SK-MEL-5 (cell line): ENCODE results near the gene CHRNA7. TPM values are rescaled to one million over a fixed set of nuclear protein-coding genes. Genes with fewer than 3 reads are reported as not detected.
"Not testable (repeated sequence)": the region's sequence is repeated elsewhere in the genome, so short reads cannot be mapped to it uniquely, and the experiment has no call there.

Source experiments
- DNase-seq: peaks from one replicate; pipeline ENCODE4 v3.0.0-alpha.2; 2016; ENCODE audit warnings: low read depth, low spot score
- in situ Hi-C: cut with HindIII; loops from 2 replicates; pipeline ENCODE4 v1.10.0; 2016; ENCODE audit warnings: low sequenced_read_pairs, high pct_unique_total_duplicates, low pct_unique_long_range_greater_than_20kb
- total RNA-seq: library from RNA; depleted of rRNA; stranded (reverse); fragments of >200 nt; shearing (Covaris generic); gene quantifications from 2 replicates; pipeline ENCODE4 v1.2.3, GENCODE V29; 2014

CHRNA7 gene
- total RNA-seq, 1 experiment from 2014 or later = 10.0 TPM

DNA sequence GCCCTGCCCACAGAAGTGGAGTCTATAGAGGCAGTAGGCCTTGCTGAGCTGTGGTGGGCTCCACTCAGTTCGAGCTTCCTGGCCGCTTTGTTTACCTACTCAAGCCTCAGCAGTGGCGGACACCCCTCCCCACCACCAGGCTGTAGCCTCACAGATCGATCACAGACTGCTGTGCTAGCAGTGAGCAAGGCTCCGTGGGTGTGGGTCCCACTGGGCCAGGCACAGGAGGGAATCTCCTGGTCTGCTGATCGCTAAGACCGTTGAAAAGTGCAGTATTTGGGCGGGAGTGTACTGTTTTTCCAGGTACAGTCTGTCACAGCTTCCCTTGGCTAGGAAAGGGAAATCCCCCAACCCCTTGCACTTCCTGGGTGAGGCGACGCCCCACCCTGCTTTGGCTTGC, 115.2 kb downstream of the CHRNA7 start:
- in situ Hi-C loops = not testable (repeated sequence)

GRCh38 chr15:32148833-32149555, 118.7 kb downstream of the CHRNA7 start:
- in situ Hi-C loops = no loop called here
- DNase-seq = no peak

More for the DNA sequence above, 115.2 kb downstream of the CHRNA7 start:
- DNase-seq = not testable (repeated sequence)

DNA sequence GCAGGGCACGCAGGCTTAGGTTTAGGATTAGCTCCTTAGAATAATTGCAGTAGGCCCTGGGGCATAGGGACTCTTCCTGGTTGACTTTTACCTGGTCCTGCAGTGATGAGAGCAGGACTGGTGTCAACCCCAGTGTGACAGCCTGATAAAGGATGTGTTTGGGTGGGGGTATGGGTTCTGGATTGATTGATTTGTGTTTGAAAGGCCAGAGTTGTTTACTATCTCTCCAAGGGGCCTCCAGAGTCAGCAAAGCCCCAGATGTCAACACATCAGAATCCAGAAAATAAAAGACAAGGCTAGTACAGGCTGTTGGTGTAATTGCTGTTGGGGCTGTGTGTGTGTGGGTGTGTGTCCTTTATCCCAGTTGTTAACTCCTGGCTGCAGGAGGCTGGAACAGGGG, 122.3 kb downstream of the CHRNA7 start:
- in situ Hi-C loops = no loop called here
- DNase-seq = no peak

- in situ Hi-C loops, DNase-seq: not testable (repeated sequence)
Measured at GRCh38 chr15:32153868-32154623, 123.7 kb downstream of the CHRNA7 start.

DNA sequence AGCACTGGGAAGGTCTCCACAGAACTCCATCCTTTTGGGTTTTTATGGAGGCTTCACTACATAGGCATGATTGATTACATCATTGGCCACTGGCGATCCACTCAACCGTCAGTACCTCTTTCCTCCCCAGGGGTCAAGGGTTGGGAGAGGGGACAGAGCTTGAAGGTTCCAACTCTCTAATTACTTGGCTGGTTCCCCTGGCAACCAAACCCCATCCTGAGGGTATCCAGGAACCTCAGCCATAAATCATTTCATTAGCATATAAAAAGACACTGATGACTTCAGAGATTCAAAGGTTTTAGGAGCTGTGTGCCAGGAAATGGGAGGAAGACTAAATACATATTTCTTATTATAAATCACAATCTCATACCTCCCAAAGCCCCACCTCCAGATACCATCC, 131.8 kb downstream of the CHRNA7 start:
- DNase-seq, in situ Hi-C loops: not testable (repeated sequence)

DNA sequence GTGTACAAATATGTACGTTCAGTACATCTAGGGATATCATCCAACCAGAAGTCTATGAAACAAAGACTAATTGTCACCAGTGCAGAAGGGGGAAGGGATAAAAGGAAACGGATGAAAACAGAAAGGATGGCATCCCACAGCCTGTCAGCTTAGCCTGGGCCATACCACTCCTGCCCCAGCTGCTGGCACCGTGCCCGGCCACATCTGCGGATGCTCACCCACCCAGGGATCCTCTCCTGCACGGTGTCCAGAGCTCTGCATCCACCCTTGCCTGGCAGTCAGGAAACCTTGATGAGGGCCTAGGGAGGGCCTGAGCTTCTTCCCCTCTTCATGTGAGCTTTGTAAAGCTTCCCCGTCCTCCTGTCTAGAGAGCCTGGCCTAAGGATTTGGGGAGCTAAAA, 133.8 kb downstream of the CHRNA7 start:
- DNase-seq, in situ Hi-C loops: not testable (repeated sequence)

- DNase-seq, in situ Hi-C loops: not testable (repeated sequence)
Measured at GRCh38 chr15:32164747-32165146, 134.4 kb downstream of the CHRNA7 start.

GRCh38 chr15:32165775-32166174, 135.5 kb downstream of the CHRNA7 start:
- DNase-seq, in situ Hi-C loops: not testable (repeated sequence)

- in situ Hi-C loops, DNase-seq: not testable (repeated sequence)
Measured at GRCh38 chr15:32166270-32166669, 136.0 kb downstream of the CHRNA7 start.

DNA sequence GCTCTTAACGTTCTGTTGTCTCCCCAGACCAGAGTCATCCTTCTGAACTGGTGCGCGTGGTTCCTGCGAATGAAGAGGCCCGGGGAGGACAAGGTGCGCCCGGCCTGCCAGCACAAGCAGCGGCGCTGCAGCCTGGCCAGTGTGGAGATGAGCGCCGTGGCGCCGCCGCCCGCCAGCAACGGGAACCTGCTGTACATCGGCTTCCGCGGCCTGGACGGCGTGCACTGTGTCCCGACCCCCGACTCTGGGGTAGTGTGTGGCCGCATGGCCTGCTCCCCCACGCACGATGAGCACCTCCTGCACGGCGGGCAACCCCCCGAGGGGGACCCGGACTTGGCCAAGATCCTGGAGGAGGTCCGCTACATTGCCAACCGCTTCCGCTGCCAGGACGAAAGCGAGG, 137.6 kb downstream of the CHRNA7 start:
- DNase-seq, in situ Hi-C loops: not testable (repeated sequence)

DNA sequence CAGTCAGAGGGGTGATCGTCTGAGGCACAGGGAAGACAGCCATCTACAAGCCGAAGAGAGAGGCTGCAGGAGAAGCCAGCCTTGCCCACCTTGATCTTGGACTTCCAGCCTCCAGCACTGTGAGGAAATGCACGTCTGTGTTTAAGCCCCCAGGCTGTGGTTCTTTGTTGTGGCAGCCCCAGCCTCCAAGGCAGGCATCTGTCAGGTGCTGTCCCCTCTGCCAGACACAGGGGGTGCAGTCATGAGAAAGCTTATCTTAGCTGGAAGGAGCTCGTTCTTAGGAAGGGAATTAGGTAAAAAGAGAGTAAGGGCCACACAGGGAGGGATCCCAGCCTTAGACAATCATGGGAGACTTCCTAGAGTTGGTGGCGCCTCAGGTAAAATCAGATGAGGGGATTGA, 150.3 kb downstream of the CHRNA7 start:
- in situ Hi-C loops, DNase-seq: not testable (repeated sequence)

GRCh38 chr15:32193780-32194179, 163.5 kb downstream of the CHRNA7 start:
- in situ Hi-C loops, DNase-seq: not testable (repeated sequence)

GRCh38 chr15:32196206-32196605, 165.9 kb downstream of the CHRNA7 start:
- DNase-seq, in situ Hi-C loops: not testable (repeated sequence)

GRCh38 chr15:32198938-32199337, 168.6 kb downstream of the CHRNA7 start:
- in situ Hi-C loops, DNase-seq: not testable (repeated sequence)

DNA sequence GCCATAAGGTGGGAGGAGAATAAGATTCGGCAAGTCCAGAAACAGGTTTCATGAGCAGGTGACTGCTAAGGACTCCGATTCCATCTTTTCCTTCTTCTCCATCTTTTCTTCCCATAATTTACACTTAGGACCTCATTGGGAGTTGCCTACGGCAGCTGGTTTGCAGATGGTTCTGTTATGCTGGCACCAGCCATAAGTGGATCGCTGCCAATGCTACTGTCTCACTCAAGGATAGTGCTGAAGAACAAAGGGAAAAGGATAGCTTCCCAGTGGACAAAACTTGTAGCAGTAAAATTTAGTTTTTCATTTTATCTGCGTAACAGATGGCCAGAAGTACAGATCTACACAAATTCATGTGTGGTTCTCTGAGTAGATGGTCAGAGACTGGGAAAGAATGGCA, 178.8 kb downstream of the CHRNA7 start:
- in situ Hi-C loops, DNase-seq: not testable (repeated sequence)

DNA sequence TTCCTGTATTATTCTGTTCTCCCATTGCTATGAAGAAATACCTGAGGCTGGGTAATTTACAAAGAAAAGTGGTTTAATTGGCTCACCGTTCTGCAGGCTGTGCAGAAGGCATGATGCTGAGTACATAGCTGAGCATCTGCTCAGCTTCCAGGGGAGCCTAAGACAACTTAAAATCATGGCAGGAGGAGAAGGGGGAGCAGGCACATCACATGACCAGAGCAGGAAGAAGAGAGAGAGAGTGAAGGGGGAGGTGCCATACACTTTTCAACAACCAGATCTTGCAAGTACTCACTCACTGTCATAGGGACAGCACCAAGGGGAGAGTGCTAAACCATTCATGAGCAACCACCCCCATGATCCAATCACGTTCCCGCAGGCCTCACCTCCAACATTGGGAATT, 188.4 kb downstream of the CHRNA7 start:
- in situ Hi-C loops = no loop called here
- DNase-seq = no peak
